Mucosa of descending colon (tissue), 3 donors: Measurements from ENCODE around the gene ARHGAP9. TPM values are rescaled to one million over a fixed set of nuclear protein-coding genes. Genes with fewer than 3 reads are reported as not detected.
A peak's percentile ranks its signal among the peaks of the same experiment; 100 is the strongest.

ENCODE experiments used
- ATAC-seq: fragments of 200-7000 bp; cut with Tn5 transposase; one replicate; pipeline ENCODE4 v1.9.1; 2020; ENCODE audit warnings: mild to moderate bottlenecking, moderate library complexity
- DNase-seq, 3 donors: peaks; one replicate each; pipeline ENCODE4 v3.0.0-alpha.2; 2020
- H3K36me3 ChIP-seq: fragments of 200-600 bp; one replicate; pipeline ENCODE4 v1.8.0; 2021; ENCODE audit warnings: low read depth, mild to moderate bottlenecking
- H3K4me1 ChIP-seq: fragments of 200-600 bp; one replicate; pipeline ENCODE4 v1.8.0; 2021; ENCODE audit warnings: low read depth, mild to moderate bottlenecking
- H3K4me3 ChIP-seq: fragments of 200-600 bp; one replicate; pipeline ENCODE4 v1.8.0; 2021; ENCODE audit warnings: mild to moderate bottlenecking
- H3K9me3 ChIP-seq: fragments of 200-600 bp; one replicate; pipeline ENCODE4 v1.8.0; 2021; ENCODE audit warnings: mild to moderate bottlenecking
- CTCF ChIP-seq: fragments of 200-600 bp; IDR thresholded peaks from one replicate; pipeline ENCODE4 v1.8.0; 2022; ENCODE audit warnings: antibody characterized with exemption, mild to moderate bottlenecking
- intact Hi-C, 2 donors: fragments of 100-400 bp; cut with DNase I in 1 of 2; cut with micrococcal nuclease in 1 of 2; formaldehyde crosslinking; loops; one replicate each; pipeline versions ENCODE4 v1.11.0 to v1.11.1; 2022; cut with DNase I, micrococcal nuclease
- long read RNA-seq, 2 donors: library from polyadenylated mRNA; unstranded; transcript quantifications; one replicate each; pipeline ENCODE4 v2.0.0, GENCODE V29; 2019 to 2021
- total RNA-seq, 3 donors: library from RNA; stranded (reverse); fragmentation: NEBNext Ultra II Directional in 2 of 3; extraction: Animal tissue kit (Norgen Biotek cat#: 25700) in 2 of 3; gene quantifications; one replicate each; pipeline versions ENCODE4 v1.2.1 to v1.2.4, GENCODE V29; 2021 to 2023
- donor health status: DM: no; HTN: no; CAD: no; lungs with moderate emphysema.
- donor health status: DM: no; HTN: no; CAD: no.
- donor health status: DM: no; HTN: yes; CAD: no.

Gene ARHGAP9
- total RNA-seq: 10 to 100 TPM in 2 of 3 donors, 1 to 10 TPM in 1; 8.8 to 18.5 (median 15.0) TPM
- long read RNA-seq, donor 1, partial matches to known transcripts: 4 of 12 reads
- long read RNA-seq, donor 1, other reads (novel, unspliced or antisense): 6 of 12 reads
- long read RNA-seq, donor 2, partial matches to known transcripts: 0 of 3 reads
- long read RNA-seq, donor 2, other reads (novel, unspliced or antisense): 2 of 3 reads

DNA sequence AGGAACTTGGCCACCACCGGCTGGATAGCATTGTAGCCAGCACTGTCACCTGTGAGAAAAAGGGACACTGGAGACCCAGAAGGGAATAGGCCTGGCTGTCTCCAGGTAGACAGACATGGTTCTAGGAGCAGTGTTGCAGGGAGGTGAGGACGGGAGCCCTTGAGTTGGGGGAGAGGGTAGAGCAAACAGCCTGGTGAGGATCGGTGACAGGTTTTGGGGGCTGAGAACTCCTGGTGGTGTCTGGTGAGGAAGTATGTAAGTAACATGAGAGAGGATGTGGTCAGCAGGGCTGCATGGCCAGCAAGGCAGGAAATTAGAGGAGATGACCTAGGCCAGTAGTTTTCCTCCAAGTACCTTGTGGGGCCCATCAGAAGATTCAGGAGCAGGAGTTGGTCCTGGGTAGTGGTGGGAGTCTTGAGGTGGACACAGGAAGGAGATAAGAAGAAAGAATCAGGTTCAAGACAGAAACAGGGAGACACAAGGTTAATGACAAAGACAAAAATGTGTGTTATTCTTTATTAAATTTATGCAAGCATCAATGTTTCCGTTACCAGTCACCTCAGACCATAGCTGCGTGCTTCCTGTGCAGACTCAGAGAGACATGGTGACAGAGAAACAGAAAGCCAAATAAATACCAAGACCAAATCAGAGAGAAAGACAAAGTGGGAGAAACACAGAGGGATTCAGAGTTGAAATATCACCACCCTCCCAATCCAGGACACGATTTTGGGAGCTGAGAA lies at the start of gene ARHGAP9:
TSS of gene ARHGAP9 (minus strand) at position 491 of the 740 bp plus-strand sequence. CDS start at position 31, 460 bp downstream.
- no peak for TF ChIP-seq CTCF
- ATAC-seq (peak; percentile 52), DNase-seq (peak in 1 of 3 donors; percentile 27)
- Histone ChIP-seq H3K36me3 (no peaks in the 10 kb centered on the region), H3K4me1 (peaks cover 12% of the 10 kb centered on the region), H3K4me3 (no peak within 1 kb of the TSS), H3K9me3 (no peaks in the 10 kb centered on the region)
- intact Hi-C loops: no loop called here

- no peak for ATAC-seq
- Histone ChIP-seq H3K4me3 (no peak overlapping the region), H3K4me1 (peaks cover 15% of the 10 kb centered on the region), H3K36me3 (peaks cover 9% of the 10 kb centered on the region), H3K9me3 (no peaks in the 10 kb centered on the region)
- intact Hi-C loops: no loop called here
- no peak for TF ChIP-seq CTCF
- DNase-seq: no peak
These were observed 49.3 kb upstream of the ARHGAP9 start for GRCh38 chr12:57528831-57529555.

GRCh38 chr12:57528176-57528575 lies 48.5 kb upstream of the ARHGAP9 start:
- Histone ChIP-seq H3K9me3 (no peaks in the 10 kb centered on the region), H3K36me3 (peaks cover 9% of the 10 kb centered on the region), H3K4me3 (no peak overlapping the region), H3K4me1 (peaks cover 21% of the 10 kb centered on the region)
- ATAC-seq: no peak
- DNase-seq: no peak
- intact Hi-C loops: no loop called here
- no peak for TF ChIP-seq CTCF

- Histone ChIP-seq H3K4me3 (no peak overlapping the region), H3K9me3 (no peaks in the 10 kb centered on the region), H3K36me3 (peaks cover 9% of the 10 kb centered on the region), H3K4me1 (peaks cover 21% of the 10 kb centered on the region)
- DNase-seq (no peak), ATAC-seq (no peak)
- intact Hi-C loops: no loop called here
- no peak for TF ChIP-seq CTCF
These were observed 47.5 kb upstream of the ARHGAP9 start for GRCh38 chr12:57527184-57527583.

DNA sequence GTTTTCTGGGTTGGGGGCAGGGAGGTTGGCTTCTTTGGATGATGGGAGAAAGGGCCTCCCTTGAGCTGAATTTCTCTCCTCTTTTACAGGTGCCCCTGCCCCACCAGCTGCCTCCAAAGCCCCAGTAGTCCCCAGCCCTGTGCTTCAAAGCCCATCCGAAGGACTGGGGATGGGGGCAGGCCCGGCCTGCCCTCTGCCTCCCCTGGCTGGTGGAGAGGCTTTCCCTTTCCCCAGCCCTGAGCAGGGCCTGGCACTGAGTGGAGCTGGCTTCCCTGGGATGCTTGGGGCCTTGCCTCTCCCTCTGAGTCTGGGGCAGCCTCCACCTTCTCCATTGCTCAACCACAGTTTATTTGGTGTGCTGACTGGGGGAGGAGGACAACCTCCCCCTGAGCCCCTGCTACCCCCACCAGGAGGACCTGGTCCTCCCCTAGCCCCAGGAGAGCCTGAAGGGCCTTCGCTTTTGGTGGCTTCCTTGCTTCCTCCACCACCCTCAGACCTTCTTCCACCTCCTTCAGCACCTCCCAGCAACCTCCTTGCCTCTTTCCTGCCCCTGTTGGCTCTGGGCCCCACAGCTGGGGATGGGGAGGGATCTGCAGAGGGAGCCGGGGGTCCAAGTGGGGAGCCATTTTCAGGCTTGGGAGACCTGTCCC lies 46.9 kb upstream of the ARHGAP9 start:
- TF ChIP-seq CTCF: no peak
- DNase-seq (no peak), ATAC-seq (no peak)
- Histone ChIP-seq H3K9me3 (no peaks in the 10 kb centered on the region), H3K4me3 (no peak overlapping the region), H3K36me3 (peaks cover 9% of the 10 kb centered on the region), H3K4me1 (peaks cover 22% of the 10 kb centered on the region)
- intact Hi-C loops: no loop called here
